KBM-7 (cell line): ENCODE measurements around the gene BRPF3.

ENCODE experiments used
- DNase-seq: peaks from one replicate; pipeline ENCODE4 v3.0.0-alpha.2; 2015
- in situ Hi-C: fragments of 300-500 bp; cut with MboI; formaldehyde crosslinking; loops from 2 replicates; pipeline ENCODE4 v1.14.3; 2020; ENCODE audit warnings: low sequenced_read_pairs, low pct_unique_long_range_greater_than_20kb, mixed read lengths

BRPF3 gene

DNA sequence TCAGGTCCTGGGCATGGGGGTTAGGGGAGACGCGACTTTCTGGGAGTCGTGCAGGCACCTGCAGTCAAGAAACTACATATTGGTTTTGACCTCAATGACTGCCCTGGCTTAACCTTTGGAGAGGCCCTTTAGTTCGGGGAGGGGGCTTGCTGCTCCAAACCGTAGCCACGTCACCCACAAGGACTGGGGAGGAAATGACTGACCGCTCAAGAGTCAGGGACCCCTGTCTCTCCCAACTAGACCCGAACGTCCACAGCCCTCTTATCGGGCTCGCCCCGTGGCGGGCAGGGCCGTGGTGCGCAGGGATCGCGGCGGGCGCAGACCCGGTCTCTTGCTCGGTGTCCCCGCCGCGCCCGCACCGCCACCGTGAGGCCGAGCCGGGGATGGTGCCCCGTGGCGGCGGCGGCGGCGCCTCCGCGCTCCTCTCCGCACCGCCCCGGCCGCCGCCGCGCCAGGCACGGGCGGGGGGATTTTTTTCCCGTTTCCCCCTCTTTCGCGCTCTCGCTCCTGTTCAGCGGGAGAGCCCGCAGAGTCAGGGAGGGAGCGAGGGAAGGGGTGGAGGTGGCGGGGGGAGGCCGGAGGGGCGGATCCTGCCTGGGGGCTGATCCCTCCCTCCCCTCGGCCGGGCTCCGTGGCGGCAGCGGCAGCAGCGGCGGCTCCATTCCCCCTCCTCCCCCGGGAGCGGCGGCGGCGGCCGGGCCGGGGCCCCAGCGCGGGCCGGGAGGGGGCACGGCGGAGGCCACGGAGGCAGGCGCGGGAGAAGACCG, at the start of gene BRPF3:
TSS of gene BRPF3 (plus strand) at position 632 of the 767 bp plus-strand sequence. CDS start 3,579 bp downstream, outside the sequence.
- in situ Hi-C loops, result loop anchor here (10.0 kb wide), 1 partner anchor 71 kb away; no protein-coding TSS in a partner anchor
- peak; percentile 68 for DNase-seq

DNA sequence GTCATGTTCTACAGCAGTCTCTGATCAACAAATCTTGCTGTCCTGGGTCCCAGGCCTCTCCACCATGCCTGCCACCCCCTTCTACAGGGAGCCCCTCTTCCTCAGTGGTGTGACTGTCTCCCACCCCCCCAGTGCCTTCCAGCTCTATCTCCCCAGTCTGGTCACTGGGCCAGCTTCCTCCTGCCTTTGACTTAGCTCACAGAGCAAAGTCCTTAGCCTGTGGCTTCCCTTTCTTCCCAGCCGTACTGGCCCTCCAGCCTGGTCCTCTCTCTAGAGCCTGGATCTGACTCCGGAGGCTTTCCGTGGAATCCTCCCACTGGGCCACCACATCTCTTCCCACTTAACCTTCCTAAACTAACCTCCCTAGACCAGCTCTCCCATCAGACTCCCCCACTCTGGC, 49.2 kb upstream of the BRPF3 start:
- no peak for DNase-seq
- in situ Hi-C loops, result no loop called here

DNA sequence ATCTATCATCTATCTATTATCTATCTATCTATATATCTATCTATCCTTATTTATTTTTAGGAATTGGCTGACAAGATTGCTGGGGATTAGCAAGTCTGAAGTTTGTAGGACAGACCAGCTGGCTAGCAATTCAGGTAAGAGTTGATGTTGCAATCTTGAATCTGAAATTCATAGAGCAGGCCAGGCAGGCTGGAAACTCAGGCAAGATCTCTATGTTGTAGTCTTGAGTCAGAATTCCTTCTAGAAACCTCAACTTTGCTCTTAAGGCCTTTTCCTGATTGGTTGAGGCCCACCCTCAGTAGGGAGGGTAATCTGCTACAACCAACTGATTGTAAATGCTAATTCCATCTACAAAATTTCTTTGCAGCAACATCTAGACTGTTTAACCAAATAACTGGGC, 47.1 kb upstream of the BRPF3 start:
- no peak for DNase-seq
- in situ Hi-C loops, result no loop called here

DNA sequence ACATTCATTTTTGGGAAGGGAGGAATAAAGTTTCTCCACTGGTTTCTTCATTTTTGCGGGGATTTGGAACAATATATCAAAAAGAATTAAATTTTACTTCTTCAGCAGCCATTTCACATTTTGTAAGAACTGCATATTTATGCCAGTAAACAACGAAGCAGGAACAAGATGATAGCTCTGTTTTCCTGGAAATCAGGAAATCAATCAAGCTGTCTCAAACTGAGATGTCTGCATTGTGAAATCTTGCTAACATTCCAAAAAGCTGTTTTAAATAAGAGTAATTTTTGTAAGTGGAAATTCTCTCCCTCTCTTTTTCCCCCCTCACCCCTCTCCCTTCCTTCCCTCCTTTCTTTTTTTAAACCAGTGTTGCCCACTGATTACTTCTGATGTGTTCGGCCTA, 46.3 kb upstream of the BRPF3 start:
- no peak for DNase-seq
- in situ Hi-C loops, result no loop called here

DNA sequence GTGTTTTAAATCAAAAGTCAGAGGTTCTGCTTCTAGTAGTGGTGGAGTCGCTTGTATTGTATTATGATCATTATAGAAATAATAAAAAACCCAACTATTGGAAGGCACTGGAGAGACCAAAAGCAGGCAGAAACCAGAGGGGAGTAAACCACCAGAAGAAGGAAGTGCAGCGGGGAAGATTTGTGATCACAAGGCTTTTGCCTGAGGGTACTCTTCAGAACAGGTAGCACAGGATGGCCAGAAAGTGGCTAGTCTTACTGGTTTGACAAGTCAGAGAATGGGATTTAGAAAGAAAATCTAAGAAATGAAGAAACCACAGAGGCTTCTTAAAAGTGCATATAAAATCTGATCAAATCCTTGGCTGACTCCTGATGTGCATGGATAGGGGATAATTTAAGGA, 42.3 kb upstream of the BRPF3 start:
- DNase-seq, result no peak
- in situ Hi-C loops, result no loop called here

DNA sequence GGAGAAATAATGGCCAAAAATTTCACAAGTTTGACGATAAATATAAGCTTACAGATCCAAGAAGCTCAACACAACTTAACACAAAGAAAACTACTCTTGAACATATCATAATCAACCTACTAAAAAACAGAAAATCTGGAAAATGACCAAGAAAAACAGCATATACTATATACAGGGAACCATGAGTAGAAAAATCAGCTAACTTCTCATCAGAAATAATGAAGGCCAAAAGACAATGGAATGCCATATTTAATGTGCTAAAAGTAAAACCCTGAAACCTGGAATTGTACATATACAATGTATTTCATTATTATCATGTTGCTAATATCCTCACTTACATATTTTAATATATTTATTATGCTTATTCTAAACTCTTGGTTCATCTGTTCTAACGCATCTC, 40.9 kb upstream of the BRPF3 start:
- no peak for DNase-seq
- in situ Hi-C loops, result no loop called here

DNA sequence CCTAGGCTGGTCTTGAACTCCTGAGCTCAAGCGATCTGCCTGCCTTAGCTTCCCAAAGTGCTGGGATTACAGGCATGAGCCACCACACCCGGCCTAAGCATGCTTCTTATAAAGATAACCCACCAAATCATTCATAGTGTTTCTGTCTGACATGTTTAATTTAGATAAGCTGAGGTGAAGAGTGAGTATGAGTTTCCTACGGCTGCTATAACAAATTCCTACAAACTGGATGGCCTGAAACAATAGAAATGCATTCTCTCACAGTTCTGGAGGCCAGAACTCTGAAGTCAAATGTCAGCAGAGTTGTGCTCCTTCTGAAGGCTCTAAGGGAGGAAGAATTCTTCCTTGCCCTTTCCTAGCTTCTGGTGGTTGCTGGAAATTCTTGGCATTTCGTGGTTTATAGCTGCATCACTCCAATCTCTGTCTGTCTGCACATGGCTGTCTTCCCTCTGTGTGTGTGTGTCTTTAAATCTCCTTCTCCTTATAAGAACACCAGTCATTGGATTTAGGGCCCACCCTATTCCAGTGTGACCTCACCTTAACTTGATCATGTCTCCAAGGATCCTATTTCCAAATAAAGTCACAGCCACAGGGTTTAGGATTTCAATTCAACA, 36.3 kb upstream of the BRPF3 start:
- in situ Hi-C loops, result no loop called here
- DNase-seq, result no peak

DNA sequence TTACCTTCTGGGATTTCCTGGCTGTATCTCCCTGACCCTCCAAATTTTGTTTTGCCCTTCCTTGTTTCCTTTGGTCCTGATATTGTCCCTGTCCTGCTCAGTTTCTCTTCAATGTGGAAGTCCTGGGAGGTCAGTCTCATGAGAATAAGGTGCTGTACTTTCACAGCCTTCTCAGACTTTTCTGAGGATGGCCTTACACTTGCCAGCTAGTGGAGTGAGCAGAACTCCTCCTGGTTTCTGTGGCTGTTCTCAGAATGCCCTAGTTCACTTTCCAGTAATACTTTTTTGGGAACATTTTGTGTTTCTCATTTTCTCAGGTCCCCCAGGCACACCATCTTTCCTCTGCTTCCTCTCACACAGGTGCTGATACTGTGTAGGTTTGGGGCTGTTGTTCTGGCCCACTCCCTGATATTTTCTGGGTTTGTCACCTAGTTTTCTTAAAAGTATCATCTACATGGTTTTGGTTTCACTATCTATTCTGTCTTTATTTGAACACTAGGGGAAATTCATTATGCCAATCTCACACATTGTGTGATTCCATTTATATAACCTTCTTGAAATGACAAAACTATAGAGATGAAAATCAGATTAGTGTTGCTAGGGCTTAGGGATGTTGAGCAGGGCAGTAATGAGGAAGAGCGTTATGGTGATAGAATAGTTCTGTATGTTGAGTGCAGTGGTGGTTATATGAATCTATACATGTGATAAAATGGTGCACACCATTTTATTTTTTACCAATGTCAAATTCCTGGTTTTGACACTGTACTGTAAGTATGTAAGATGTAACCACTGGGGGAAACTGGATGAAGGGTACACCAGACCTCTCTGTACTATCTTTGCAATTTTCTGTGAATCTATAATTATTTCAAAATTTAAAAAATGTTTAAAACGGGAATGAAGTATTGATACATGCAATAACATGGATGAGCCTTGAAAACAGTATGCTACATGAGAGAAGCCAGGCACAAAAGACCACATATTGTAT, 27.2 kb upstream of the BRPF3 start:
- DNase-seq, result no peak
- in situ Hi-C loops, result no loop called here

DNA sequence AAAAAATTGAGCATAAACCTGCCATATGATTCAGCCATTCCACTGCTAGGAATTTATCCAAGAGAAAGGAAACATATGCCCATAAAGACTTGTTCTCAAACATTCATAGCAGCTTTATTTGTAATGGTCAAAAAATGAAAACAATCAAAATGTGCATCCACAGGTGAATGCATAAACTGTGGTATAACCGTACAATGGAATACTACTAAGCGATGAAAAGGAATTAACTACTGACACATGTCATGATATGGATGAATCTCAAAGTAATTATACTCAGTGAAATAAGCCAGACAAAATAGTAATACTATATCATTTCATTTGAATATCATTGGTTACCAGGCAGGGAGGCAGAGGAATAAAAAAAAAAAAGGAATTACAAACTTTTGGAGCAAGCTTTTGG, 25.8 kb upstream of the BRPF3 start:
- in situ Hi-C loops, result no loop called here
- DNase-seq, result no peak

DNA sequence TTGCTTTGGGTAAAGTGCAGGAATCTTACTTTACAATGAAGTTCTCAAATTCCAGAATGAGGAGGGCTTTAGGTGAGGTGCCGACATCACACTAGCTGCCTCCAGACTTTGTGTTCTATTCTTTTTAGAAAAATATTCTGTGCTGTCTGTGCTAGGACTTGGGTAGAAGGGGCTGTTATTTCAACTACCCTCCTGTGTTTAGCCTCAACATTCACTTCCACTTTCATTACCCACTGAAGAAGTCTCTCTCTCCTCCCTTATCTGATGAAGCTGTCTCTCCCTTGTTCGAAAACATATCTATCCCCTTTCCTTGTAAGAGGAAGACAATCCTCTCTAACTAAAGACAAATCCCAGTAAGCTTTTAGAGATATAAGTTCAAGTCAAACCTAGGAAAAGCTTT, 25.0 kb upstream of the BRPF3 start:
- no peak for DNase-seq
- in situ Hi-C loops, result no loop called here

DNA sequence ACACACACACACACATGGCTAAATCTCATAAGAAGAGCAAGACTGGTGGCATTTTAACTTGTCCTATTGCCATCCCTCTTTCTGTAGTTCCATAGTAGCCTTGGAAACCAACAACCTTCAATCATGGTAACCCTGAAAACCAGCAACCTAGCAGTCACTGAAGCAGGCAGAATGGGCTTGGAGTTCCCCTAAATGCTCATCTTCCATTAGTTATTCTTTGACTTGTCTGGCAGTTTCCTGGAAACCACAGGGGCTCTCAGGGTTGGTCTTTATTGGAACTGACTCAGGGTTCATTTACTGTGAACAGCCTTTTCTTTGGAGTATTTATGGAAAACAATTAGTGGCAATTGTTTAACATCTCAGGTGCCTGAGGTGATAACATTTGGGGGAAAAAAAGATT, 19.4 kb upstream of the BRPF3 start:
- in situ Hi-C loops, result no loop called here
- DNase-seq, result no peak

DNA sequence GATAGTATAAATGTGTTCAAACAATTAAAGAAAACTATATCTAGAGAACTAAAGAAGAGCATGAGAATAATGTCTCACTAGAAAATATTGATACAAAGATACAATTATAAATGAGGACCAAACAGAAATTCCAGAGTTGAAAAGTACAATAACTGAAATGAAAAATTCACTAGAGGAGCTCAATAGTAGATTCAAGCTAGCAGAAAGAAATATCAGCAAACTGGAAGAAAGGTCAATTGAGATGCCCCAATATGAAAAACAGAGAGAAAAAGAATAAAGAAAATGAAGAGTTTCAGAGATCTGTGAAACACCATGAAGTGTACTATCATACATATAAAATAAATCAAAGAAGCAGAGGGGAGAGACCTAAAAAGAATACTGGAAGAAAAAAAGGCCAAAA, 18.0 kb upstream of the BRPF3 start:
- DNase-seq, result no peak
- in situ Hi-C loops, result no loop called here

DNA sequence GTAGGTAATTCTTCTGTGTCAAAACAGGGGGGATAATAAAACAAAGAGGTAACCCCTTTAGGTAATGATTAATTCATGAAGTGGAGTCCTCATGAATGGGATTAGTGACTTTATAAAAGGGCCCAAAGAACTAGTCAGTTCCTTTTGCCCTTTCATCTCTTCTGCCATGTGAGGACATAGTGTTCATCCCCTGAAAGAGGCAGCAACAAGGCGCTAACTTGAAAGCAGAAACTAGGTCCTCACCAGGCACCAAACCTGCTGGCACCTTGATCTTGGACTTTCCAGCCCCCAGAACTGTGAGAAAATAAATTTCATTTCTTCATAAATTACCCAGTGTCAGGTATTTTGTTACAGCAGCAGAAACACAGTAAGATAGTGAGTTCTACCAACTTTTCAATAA, 16.4 kb upstream of the BRPF3 start:
- in situ Hi-C loops, result no loop called here
- no peak for DNase-seq

DNA sequence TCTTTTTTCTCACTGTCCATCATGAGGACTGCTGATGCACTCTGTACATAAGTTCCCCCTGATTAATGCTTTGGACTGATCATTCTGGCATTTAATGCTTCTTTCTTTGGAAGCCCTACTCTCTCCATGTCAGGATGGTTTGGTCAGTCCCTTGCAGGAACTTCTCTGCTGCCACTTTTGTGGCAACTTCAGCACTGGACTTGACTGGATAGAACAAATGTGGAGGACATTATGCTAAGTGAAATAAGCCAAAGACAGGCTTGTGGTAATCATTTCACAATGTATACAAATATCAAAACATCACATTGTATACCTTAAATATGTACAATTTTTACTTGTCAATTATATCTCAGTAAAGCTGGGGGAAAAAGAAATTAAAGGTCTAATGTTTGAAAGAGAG, 12.2 kb upstream of the BRPF3 start:
- in situ Hi-C loops, result no loop called here
- no peak for DNase-seq

DNA sequence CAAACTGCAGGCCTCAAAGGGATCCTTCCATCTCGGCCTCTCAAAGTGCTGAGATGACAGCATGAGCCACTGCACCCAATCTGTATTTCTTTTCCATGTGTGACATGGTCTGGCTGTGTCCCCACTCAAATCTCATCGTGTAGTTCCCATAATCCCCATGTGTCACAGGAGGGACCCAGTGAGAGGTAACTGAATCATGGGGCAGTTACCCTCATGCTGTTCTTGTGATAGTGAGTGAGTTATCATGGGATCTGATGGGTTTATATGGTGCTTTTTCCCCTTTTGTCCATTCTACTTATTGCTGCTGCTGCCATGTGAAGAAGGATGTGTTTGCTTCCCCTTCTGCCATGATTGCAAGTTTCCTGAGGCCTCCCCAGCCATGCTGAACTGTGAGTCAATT, 10.3 kb upstream of the BRPF3 start:
- DNase-seq, result no peak
- in situ Hi-C loops, result no loop called here

DNA sequence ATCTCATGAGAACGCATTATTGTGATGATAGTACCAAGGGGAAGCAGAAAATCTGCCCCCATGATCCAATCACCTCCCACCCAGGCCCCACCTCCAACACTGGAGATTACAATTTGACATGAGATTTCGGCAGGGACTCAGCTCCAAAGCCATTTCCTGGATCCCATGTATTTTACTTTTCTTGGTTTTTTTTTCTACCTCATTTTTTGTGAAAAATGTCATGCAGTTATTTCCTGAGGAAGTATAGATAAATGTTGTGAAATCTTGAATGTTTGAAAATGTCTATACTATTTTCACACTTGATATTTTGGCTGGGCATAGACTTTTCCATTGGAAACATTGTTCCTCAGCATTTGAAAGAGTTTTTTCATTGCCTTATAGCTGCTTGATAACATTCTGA, 9.1 kb upstream of the BRPF3 start:
- in situ Hi-C loops, result no loop called here

DNA sequence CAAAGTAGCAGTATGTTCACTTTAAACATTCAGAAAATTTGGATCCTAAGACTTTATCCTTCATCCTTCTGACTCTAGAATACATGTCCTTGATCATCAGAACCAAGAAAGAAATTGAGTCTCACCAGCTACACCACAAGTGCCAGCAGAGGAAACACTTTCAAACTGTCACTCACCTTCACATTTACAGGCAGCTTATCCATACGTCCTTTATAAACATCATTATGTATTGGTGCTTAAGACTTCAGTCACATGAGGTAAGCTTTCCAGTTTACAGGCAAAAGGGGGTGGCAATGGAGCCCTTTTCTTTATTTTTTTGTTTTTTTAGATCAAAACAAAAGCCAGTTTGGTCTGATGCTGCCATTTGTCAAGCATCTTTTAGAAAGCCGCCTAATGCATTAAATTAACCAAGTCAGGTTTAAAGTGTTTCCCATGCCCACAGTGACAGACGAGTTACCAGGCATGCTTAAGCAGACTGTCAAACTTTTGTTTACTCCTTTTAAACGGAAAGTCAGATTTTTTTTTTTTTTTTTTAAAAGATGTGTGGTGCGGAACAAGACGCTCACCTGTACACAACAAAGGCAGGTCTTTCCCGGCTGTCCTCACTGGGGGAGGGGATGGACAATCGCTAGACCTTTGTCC, 952 bp upstream of the BRPF3 start:
- in situ Hi-C loops, result loop anchor here (10.0 kb wide), 1 partner anchor 71 kb away; no protein-coding TSS in a partner anchor

More for the DNA sequence above, 9.1 kb upstream of the BRPF3 start:
- DNase-seq, result peak; percentile 25

DNA sequence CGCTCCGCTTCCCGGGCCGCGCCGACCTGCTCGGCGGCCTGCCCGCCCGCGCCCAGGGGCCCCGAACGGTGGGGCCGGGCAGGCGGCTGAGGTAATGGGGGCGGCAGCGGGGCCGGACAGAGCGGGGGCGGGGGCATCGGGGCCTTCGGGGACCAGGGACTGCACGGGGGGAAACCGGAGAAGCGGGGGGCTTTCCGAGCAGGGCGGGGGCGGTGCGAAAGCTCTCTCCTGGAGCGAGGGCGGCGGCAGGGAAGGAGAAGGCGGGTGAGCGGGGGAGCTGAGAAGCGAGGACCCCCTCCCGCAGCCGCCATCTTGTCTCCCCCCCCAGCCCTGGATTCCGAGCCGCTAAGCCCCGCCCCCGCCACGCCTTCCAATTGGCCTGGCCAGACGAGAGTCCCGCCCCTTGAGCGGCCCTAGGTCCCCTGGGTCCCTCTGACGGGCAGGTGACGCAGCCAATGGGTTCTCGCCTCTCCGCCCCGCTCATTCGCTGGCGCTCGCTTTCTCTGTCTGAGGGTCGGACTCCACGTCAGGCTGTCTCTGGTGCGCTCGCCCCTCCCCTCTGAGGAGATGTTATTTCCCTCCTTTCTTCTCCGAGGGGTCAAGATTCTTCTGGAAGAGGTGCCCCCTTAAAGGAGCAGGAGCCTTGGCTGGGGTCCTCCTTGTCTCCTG, 470 bp downstream of the BRPF3 start:
- DNase-seq, result peak; percentile 95
- in situ Hi-C loops, result loop anchor here (10.0 kb wide), 1 partner anchor 72 kb away; no protein-coding TSS in a partner anchor

More for the DNA sequence above, 952 bp upstream of the BRPF3 start:
- DNase-seq, result peak; percentile 45
